Measurements from ENCODE around the gene AR. TPM values are rescaled to one million over a fixed set of nuclear protein-coding genes. Genes with fewer than 3 reads are reported as not detected.

Gene AR
- total and polyA plus RNA-seq, 9 of the 15 experiments (the other 6 are each of a cell fraction or from before 2014, with no cell fraction given) = 0.01 to 0.04 (median 0.01) TPM; not detected in 6

DNA sequence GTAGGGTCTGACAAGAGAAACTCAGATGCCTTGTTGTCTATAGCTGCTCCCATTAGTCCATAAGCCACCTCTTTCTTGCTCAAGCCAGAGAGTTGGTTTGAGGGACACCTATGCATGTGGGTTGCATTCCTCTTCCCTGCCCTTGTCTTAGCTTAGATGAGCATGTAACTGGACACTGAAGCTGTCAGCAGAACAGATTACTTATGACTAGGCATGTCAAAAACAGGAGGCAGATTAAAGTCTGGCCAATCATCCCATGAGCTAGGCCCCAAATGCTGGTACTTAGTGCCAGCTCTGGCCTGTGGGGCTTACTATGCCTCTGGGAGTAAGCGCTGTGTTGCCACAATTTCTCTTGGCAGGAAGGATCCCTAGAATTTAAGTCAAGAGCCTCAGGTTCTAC is 215.2 kb downstream of the AR start:
- Histone ChIP-seq H3K9me1 (ENCODE audit: control insufficient read depth, insufficient read depth, low read length) (no peaks in the 10 kb centered on the region), H3K4me3 (no peak overlapping the region), H3K4me2 (ENCODE audit: insufficient read depth, low read length) (no peak overlapping the region), H3K27ac (ENCODE audit: extremely low read depth, low read depth, low read length) (no peak overlapping the region), H3K9me3 (replicated peaks; ENCODE audit: control insufficient read depth, insufficient read depth, low read depth, low read length) (no peaks in the 10 kb centered on the region), H4K20me1 (replicated peaks; ENCODE audit: control insufficient read depth, insufficient read depth, low read length) (no peaks in the 10 kb centered on the region), H2AFZ (ENCODE audit: low read depth, low read length) (no peak overlapping the region), H3K4me1 (replicated peaks in 1 of 2; ENCODE audit: control insufficient read depth in 2 of 2, insufficient read depth in 2 of 2, low read length in 2 of 2) (no peaks in the 10 kb centered on the region), H3K36me3 (ENCODE audit: control insufficient read depth, insufficient read depth, low read length) (no peaks in the 10 kb centered on the region), H3K79me2 (ENCODE audit: control insufficient read depth, insufficient read depth, low read length) (no peaks in the 10 kb centered on the region), H3K9ac (ENCODE audit: insufficient read depth in 1 of 2, low read depth in 2 of 2, low read length in 2 of 2) (no peak overlapping the region), H3K27me3 (ENCODE audit: control insufficient read depth in 2 of 2, insufficient read depth in 2 of 2, low read length in 2 of 2) (no peaks in the 10 kb centered on the region)
- in situ Hi-C loops (cut with MboI) = no loop called here
- TF ChIP-seq JUNB (CRISPR knock-in tag; conservative IDR thresholded peaks at IDR 0.05) (no peak), NR2C2 (CRISPR knock-in tag; IDR thresholded peaks at IDR 0.05) (no peak), NR2C2 (tag; IDR thresholded peaks at IDR 0.05) (no peak), ETV1 (tag; conservative IDR thresholded peaks at IDR 0.05; ENCODE audit: low read depth) (no peak), GTF2E2 (tag; IDR thresholded peaks at IDR 0.05) (no peak), SLC30A9 (CRISPR knock-in tag; IDR thresholded peaks at IDR 0.05) (no peak), BACH1 (tag; IDR thresholded peaks at IDR 0.05) (no peak), RBM15 (IDR thresholded peaks at IDR 0.05; ENCODE audit: insufficient read depth, low read length) (no peak), KLF6 (CRISPR knock-in tag; IDR thresholded peaks at IDR 0.05; ENCODE audit: borderline replicate concordance) (no peak), ZNF324 (CRISPR knock-in tag; IDR thresholded peaks at IDR 0.05) (no peak), ILK (tag; IDR thresholded peaks at IDR 0.05; ENCODE audit: borderline replicate concordance, low read depth) (no peak), POLR2AphosphoS2 (IDR thresholded peaks at IDR 0.05; ENCODE audit: low read length) (no peak), RFX7 (CRISPR knock-in tag; IDR thresholded peaks at IDR 0.05) (no peak), IFI16 (CRISPR knock-in tag; IDR thresholded peaks at IDR 0.05) (no peak), TBP (optimal IDR thresholded peaks at IDR 0.05; ENCODE audit: low read depth, low read length) (no peak), ZNF12 (CRISPR knock-in tag; IDR thresholded peaks at IDR 0.05) (no peak), E2F3 (CRISPR knock-in tag; IDR thresholded peaks at IDR 0.05) (no peak), KLF16 (IDR thresholded peaks at IDR 0.05) (no peak)
- TF ChIP-seq, protein P1, sequence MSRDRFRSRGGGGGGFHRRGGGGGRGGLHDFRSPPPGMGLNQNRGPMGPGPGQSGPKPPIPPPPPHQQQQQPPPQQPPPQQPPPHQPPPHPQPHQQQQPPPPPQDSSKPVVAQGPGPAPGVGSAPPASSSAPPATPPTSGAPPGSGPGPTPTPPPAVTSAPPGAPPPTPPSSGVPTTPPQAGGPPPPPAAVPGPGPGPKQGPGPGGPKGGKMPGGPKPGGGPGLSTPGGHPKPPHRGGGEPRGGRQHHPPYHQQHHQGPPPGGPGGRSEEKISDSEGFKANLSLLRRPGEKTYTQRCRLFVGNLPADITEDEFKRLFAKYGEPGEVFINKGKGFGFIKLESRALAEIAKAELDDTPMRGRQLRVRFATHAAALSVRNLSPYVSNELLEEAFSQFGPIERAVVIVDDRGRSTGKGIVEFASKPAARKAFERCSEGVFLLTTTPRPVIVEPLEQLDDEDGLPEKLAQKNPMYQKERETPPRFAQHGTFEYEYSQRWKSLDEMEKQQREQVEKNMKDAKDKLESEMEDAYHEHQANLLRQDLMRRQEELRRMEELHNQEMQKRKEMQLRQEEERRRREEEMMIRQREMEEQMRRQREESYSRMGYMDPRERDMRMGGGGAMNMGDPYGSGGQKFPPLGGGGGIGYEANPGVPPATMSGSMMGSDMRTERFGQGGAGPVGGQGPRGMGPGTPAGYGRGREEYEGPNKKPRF (IDR thresholded peaks at IDR 0.05; ENCODE audit: low read depth, low read length) = no peak
- TF ChIP-seq, protein P2, sequence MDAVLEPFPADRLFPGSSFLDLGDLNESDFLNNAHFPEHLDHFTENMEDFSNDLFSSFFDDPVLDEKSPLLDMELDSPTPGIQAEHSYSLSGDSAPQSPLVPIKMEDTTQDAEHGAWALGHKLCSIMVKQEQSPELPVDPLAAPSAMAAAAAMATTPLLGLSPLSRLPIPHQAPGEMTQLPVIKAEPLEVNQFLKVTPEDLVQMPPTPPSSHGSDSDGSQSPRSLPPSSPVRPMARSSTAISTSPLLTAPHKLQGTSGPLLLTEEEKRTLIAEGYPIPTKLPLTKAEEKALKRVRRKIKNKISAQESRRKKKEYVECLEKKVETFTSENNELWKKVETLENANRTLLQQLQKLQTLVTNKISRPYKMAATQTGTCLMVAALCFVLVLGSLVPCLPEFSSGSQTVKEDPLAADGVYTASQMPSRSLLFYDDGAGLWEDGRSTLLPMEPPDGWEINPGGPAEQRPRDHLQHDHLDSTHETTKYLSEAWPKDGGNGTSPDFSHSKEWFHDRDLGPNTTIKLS (IDR thresholded peaks at IDR 0.05; ENCODE audit: borderline replicate concordance, low read depth) = no peak
- TF ChIP-seq, protein P3, sequence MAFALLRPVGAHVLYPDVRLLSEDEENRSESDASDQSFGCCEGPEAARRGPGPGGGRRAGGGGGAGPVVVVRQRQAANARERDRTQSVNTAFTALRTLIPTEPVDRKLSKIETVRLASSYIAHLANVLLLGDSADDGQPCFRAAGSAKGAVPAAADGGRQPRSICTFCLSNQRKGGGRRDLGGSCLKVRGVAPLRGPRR (CRISPR knock-in tag; IDR thresholded peaks at IDR 0.05) = no peak
- BruUV-seq (replicated peaks) = no TSS peak
- DNase-seq (ENCODE audit: extremely low read depth in 1 of 4, low spot score in 3 of 4) = no peak
- FAIRE-seq = no peak
- WGBS (ENCODE audit: insufficient coverage, low coverage, missing lambda C conversion rate) = 13% methylated on average over 1 of the region's 1 CpG
- intact Hi-C loops (cut with micrococcal nuclease) = no loop called here
- POLR2A ChIA-PET = interaction anchor here (0.6 kb wide), 1 partner anchor 787 kb away, joined by 3 read pairs; no protein-coding TSS in a partner anchor
- CTCF ChIA-PET (ENCODE audit: low intra/inter-chr PET ratio) = no interaction called here
- no peak for ATAC-seq

Measured in K562 (cell line).